Tibial nerve (tissue), 4 donors: ENCODE results near the gene SULT2A1. TPM values are rescaled to one million over a fixed set of nuclear protein-coding genes. Genes with fewer than 3 reads are reported as not detected.

Experiments
- DNase-seq, 2 donors: peaks; one replicate each; pipeline ENCODE4 v3.0.0-alpha.2; 2019; ENCODE audit warnings: low spot score in 2 of 2
- H3K27ac ChIP-seq, 4 donors: fragments of 200-600 bp; sonication (generic) in 3 of 4; one replicate each; pipeline ENCODE4 v1.5.1; 2017 to 2019; ENCODE audit warnings: mild to moderate bottlenecking in 1 of 4
- H3K27me3 ChIP-seq, 2 donors: fragments of 200-600 bp; sonication (generic) in 1 of 2; one replicate each; pipeline versions ENCODE4 v1.5.1 to v1.6.0; 2017 to 2019
- H3K36me3 ChIP-seq, 3 donors: fragments of 200-600 bp; sonication (generic); one replicate each; pipeline ENCODE4 v1.5.1; 2018 to 2019
- H3K4me1 ChIP-seq, 4 donors: fragments of 200-600 bp; sonication (generic) in 3 of 4; one replicate each; pipeline ENCODE4 v1.5.1; 2017 to 2019
- H3K4me3 ChIP-seq, 4 donors: fragments of 200-600 bp; sonication (generic) in 3 of 4; one replicate each; pipeline ENCODE4 v1.5.1; 2017 to 2019; ENCODE audit warnings: mild to moderate bottlenecking in 1 of 4, moderate library complexity in 1 of 4
- H3K9me3 ChIP-seq, 4 donors: fragments of 200-600 bp; sonication (generic) in 3 of 4; one replicate each; pipeline ENCODE4 v1.5.1; 2017 to 2019
- CTCF ChIP-seq, 5 experiments: fragments of 200-600 bp in 3 of 5; fragments of 450-650 bp in 2 of 5; sonication (generic) in 3 of 5; IDR thresholded peaks; one replicate each; pipeline ENCODE4 v1.5.1; 2016 to 2019; ENCODE audit warnings: antibody characterized with exemption in 5 of 5, mild to moderate bottlenecking in 3 of 5, moderate library complexity in 2 of 5
- EP300 ChIP-seq, 2 donors: sonication (generic); formaldehyde crosslinking; IDR thresholded peaks; one replicate each; pipeline ENCODE4 v1.6.1; 2017; ENCODE audit warnings: antibody characterized with exemption in 2 of 2, mild to moderate bottlenecking in 1 of 2
- POLR2A ChIP-seq, 2 donors: fragments of 450-650 bp; IDR thresholded peaks; one replicate each; pipeline ENCODE4 v1.6.1; 2017; ENCODE audit warnings: antibody characterized with exemption in 2 of 2, mild to moderate bottlenecking in 2 of 2, moderate library complexity in 2 of 2
- WGBS, 2 donors: methylation state at CpG; one replicate each; pipeline ENCODE4 v1.1.5; 2018; 5-methylcytosine and 5-hydroxymethylcytosine counted together
- total RNA-seq, 4 donors: library from RNA; depleted of rRNA; stranded (reverse); fragments of >200 nt; gene quantifications; one replicate each; pipeline ENCODE4 v1.1.0, GENCODE V29; 2016

SULT2A1 gene
- total RNA-seq, 4 donors from 2014 or later, result not detected

GRCh38 chr19:47899335-47899734 lies 13.2 kb upstream of the SULT2A1 start:
- Histone ChIP-seq H3K27me3 (peaks cover 0 to 7% of the 10 kb centered on the region in 2 donors), H3K4me1 (no peaks in the 10 kb centered on the region), H3K9me3 (peaks cover 0 to 12% (median 0%) of the 10 kb centered on the region in 4 donors), H3K27ac (no peak overlapping the region), H3K4me3 (no peak overlapping the region), H3K36me3 (no peaks in the 10 kb centered on the region)
- DNase-seq, result no peak
- 88 to 95% methylated on average over 8 of the region's 8 CpGs for WGBS, 2 donors
- TF ChIP-seq CTCF (IDR thresholded peaks at IDR 0.05) (no peak), POLR2A (IDR thresholded peaks at IDR 0.05) (no peak)

GRCh38 chr19:47897861-47898260 lies 11.7 kb upstream of the SULT2A1 start:
- Histone ChIP-seq H3K4me3 (no peak overlapping the region), H3K36me3 (no peaks in the 10 kb centered on the region), H3K27me3 (peaks cover 0 to 7% of the 10 kb centered on the region in 2 donors), H3K27ac (no peak overlapping the region), H3K9me3 (peaks cover 0 to 19% (median 0%) of the 10 kb centered on the region in 4 donors), H3K4me1 (no peaks in the 10 kb centered on the region)
- DNase-seq, result no peak
- no peak for TF ChIP-seq CTCF (IDR thresholded peaks at IDR 0.05)
- no peak for TF ChIP-seq POLR2A (IDR thresholded peaks at IDR 0.05)
- no peak for TF ChIP-seq EP300 (IDR thresholded peaks at IDR 0.05)
- WGBS, 2 donors, result 61 to 65% methylated on average over 9 of the region's 9 CpGs

GRCh38 chr19:47896773-47897172 lies 10.7 kb upstream of the SULT2A1 start:
- Histone ChIP-seq H3K27ac (no peak overlapping the region), H3K4me1 (no peaks in the 10 kb centered on the region), H3K4me3 (no peak overlapping the region), H3K27me3 (peaks cover 0 to 7% of the 10 kb centered on the region in 2 donors), H3K9me3 (peaks cover 0 to 26% (median 0%) of the 10 kb centered on the region in 4 donors), H3K36me3 (no peaks in the 10 kb centered on the region)
- WGBS, 2 donors, result 89 to 92% methylated on average over 5 of the region's 5 CpGs
- DNase-seq, result no peak
- no peak for TF ChIP-seq EP300 (IDR thresholded peaks at IDR 0.05)
- TF ChIP-seq POLR2A (IDR thresholded peaks at IDR 0.05), result no peak
- TF ChIP-seq CTCF (IDR thresholded peaks at IDR 0.05), result no peak

- Histone ChIP-seq H3K27me3 (no peaks in the 10 kb centered on the region), H3K9me3 (peaks cover 0 to 26% (median 0%) of the 10 kb centered on the region in 4 donors), H3K4me3 (no peak overlapping the region), H3K36me3 (no peaks in the 10 kb centered on the region), H3K27ac (no peak overlapping the region), H3K4me1 (no peaks in the 10 kb centered on the region)
- DNase-seq, result no peak
- TF ChIP-seq EP300 (IDR thresholded peaks at IDR 0.05) (no peak), CTCF (IDR thresholded peaks at IDR 0.05) (no peak), POLR2A (IDR thresholded peaks at IDR 0.05) (no peak)
- 72 to 86% methylated on average over 4 of the region's 4 CpGs for WGBS, 2 donors
Observed at GRCh38 chr19:47896019-47896418, 9.9 kb upstream of the SULT2A1 start.

GRCh38 chr19:47895165-47895782 lies 9.2 kb upstream of the SULT2A1 start:
- Histone ChIP-seq H3K4me3 (no peak overlapping the region), H3K4me1 (no peaks in the 10 kb centered on the region), H3K9me3 (peaks cover 0 to 26% (median 0%) of the 10 kb centered on the region in 4 donors), H3K27ac (no peak overlapping the region), H3K36me3 (no peaks in the 10 kb centered on the region), H3K27me3 (no peaks in the 10 kb centered on the region)
- TF ChIP-seq POLR2A (IDR thresholded peaks at IDR 0.05), result no peak
- TF ChIP-seq EP300 (IDR thresholded peaks at IDR 0.05), result no peak
- no peak for TF ChIP-seq CTCF (IDR thresholded peaks at IDR 0.05)
- 93 to 95% methylated on average over 5 of the region's 5 CpGs for WGBS, 2 donors
- DNase-seq, result no peak
